RWPE1 (cell line): ENCODE measurements around the gene PPP2CA.

ENCODE experiments used
- CTCF ChIA-PET: fragments of 350-600 bp; sonication (Branson Sonifier 250); formaldehyde crosslinking; extraction: SDS; loops from one replicate; lab custom pipeline; 2021; lab: Yijun Ruan, JAX
- POLR2A ChIA-PET: fragments of 400-600 bp; formaldehyde crosslinking; extraction: SDS; loops from one replicate; lab custom pipeline; 2020; ENCODE audit warnings: antibody characterized with exemption; ENCODE audit not compliant: low non-redundant PET; lab: Yijun Ruan, JAX
- DNase-seq: peaks from one replicate; pipeline ENCODE4 v3.0.0; 2012; ENCODE audit warnings: low spot score
- H3K27ac ChIP-seq: fragments of 450-650 bp; 2 replicates; pipeline ENCODE4 v1.5.1; 2017
- TF ChIP-seq, protein P1 (sequence below): fragments of 450-650 bp; conservative IDR thresholded peaks from 2 replicates; pipeline ENCODE4 v1.5.1; 2017; ENCODE audit warnings: low read depth, mild to moderate bottlenecking

PPP2CA gene

DNA sequence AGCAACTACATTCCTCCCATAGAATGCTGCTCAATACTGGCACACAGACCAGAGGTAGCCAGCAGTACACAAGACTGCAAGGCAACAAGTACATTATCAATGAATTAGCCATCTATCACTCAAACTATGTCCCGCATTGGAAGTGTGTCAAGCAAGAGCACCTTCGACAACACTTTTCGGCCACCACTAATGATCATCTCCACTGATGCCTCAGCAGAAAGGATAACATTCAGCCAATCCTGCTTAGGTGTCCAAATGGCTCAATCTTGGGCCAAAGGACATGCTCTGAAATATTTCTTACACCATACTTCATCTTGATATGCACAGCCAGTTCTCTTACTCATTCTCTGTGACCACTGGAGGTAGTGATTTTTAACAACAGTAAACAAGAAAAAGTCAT, 74.2 kb downstream of the PPP2CA start:
- no peak for DNase-seq
- CTCF ChIA-PET: interaction anchor here (0.5 to 1.0 kb wide), 2 partner anchors 14 to 411 kb away, joined by 3 to 10 read pairs; no protein-coding TSS in a partner anchor
- no peak overlapping the region for H3K27ac ChIP-seq
- POLR2A ChIA-PET: no interaction called here
- TF ChIP-seq, protein P1, sequence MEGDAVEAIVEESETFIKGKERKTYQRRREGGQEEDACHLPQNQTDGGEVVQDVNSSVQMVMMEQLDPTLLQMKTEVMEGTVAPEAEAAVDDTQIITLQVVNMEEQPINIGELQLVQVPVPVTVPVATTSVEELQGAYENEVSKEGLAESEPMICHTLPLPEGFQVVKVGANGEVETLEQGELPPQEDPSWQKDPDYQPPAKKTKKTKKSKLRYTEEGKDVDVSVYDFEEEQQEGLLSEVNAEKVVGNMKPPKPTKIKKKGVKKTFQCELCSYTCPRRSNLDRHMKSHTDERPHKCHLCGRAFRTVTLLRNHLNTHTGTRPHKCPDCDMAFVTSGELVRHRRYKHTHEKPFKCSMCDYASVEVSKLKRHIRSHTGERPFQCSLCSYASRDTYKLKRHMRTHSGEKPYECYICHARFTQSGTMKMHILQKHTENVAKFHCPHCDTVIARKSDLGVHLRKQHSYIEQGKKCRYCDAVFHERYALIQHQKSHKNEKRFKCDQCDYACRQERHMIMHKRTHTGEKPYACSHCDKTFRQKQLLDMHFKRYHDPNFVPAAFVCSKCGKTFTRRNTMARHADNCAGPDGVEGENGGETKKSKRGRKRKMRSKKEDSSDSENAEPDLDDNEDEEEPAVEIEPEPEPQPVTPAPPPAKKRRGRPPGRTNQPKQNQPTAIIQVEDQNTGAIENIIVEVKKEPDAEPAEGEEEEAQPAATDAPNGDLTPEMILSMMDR: no peak

DNA sequence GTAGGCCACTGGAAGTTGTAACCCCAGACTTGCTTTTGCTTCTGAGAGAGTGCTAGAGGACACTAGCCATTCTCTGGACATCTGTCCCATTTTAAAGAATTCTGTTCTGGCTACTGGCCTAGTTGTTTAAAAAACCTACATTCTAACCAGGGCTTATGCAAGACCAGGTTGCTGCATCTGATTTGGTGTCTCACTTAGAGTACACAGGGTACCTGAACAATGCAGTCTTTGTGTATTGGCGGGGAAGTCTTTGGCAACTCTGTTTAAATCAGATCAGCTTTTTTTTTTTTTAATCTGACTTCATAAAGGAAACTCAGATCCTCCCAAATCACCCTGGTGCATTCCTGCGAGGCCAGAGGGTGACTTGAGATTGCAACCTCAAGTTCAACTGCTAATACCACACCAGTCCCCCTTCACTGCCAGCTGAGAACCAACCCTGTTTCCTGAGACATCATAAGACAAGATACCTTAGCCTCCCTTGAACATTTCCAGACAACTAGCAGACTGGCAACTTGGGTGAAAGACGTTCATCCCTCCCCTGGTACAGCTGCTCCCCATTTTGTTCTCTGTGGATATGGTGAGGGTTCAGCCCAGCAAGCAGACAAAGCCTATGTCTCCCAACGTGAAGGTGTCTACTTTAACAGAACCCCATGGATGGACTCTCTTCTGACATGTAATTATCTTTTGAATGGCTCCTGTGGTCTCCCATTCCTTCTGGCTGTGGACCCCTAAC, 76.1 kb downstream of the PPP2CA start:
- H3K27ac ChIP-seq: no peak overlapping the region
- no peak for DNase-seq
- CTCF ChIA-PET: interaction anchor here (0.6 to 1.3 kb wide), 3 partner anchors 10 to 110 kb away, joined by 3 to 6 read pairs (median 5); no protein-coding TSS in a partner anchor
- POLR2A ChIA-PET: interaction anchor here (0.6 to 0.7 kb wide), 2 partner anchors 9 to 629 kb away, joined by 3 read pairs; no protein-coding TSS in a partner anchor
- TF ChIP-seq, protein P1: no peak

DNA sequence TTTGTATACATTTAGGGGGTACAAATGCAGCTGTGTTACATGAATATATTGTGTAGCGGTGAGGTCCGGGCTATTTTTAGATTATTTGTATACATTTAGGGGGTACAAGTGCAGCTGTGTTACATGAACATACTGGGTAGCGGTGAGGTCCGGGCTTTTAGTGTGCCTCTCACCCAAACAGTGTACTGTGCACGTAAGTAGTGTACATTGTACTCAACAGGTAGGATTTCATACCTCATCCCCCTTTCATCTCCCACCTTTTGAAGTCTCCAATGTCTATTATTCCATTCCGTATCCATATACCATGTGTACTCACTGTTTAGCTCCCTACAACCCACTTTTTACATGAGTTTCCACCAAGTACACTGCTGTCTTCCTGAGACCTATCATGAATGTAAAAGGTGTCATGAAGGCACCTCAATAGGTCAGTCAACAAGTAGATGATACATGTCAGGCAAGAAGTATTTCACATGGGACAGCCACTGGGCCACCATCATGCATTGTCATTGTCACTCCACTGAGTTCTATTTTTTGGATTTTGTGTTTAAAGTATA, 76.8 kb downstream of the PPP2CA start:
- POLR2A ChIA-PET: interaction anchor here (0.6 kb wide), 1 partner anchor 9 kb away, joined by 3 read pairs; no protein-coding TSS in a partner anchor
- H3K27ac ChIP-seq: no peak overlapping the region
- CTCF ChIA-PET: interaction anchor here (0.6 to 1.3 kb wide), 5 partner anchors 9 to 544 kb away, joined by 3 to 6 read pairs (median 3); no protein-coding TSS in a partner anchor
- no peak for DNase-seq
- TF ChIP-seq, protein P1: no peak

DNA sequence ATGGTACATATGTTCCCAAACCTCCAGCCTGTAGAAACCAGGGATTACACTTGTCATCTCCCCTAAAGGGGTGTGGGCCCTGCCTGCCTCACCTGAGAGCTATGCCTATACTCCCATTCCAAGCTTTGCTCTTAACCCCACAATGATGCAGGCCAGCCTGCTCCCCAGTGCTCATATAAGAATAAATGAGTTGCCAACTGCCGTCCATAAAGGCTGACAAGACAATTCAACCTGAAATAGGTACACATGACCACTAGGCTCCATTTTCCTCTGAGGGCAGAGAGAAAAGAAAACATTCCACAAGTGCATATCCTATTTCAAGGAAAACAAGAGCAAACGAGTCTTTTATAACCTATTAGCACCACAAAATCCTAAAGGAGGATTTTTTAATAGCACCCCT, 77.6 kb downstream of the PPP2CA start:
- POLR2A ChIA-PET: no interaction called here
- CTCF ChIA-PET: interaction anchor here (0.6 to 1.3 kb wide), 4 partner anchors 10 to 545 kb away, joined by 3 to 4 read pairs (median 4); no protein-coding TSS in a partner anchor
- no peak overlapping the region for H3K27ac ChIP-seq
- TF ChIP-seq, protein P1: no peak
- no peak for DNase-seq

DNA sequence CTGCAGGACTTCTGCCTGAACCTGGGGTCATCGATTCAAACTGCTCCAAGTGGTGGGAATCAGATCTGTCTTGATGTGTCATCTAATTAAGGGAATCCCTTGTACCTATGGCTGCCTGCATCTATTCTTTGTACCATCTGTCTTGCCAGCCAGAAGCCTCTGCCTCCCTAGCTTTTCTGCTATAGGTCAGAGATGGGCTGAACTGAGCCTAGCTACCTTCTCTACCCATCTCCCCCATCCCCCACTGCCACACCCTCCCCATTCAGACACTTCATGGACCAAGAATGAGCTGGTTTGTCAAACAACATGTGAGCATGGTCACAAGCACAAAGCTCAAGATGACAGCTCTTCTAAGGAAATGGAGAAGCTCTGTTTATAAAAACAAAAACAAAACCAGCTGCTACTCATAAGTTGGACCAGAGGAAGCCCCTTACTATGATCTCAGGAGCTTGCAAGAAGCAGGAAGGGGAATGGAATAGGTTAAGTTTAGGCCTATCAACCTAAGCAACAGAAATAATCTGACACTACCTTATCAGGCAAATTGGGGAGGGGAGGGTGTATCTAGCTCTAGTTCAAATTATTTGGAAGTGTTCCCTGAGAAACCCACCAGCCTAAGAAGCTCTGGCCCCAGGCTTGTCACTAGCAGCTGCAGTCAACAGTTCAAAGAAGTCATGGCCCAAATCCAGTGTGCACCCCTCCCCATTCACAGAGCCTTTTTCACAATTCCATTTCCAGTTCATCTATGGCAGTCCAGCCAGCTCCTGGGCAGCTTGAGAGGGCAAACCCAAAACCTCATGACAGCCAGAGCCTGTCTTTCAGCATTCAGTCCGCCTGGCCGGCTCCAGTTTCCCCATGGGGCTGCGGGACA, 79.0 kb downstream of the PPP2CA start:
- peak overlapping the region; percentile 20 for H3K27ac ChIP-seq
- DNase-seq: no peak
- ChIA-PET POLR2A (interaction anchor here (0.6 to 0.7 kb wide), 2 partner anchors 79 to 91 kb away, joined by 3 to 5 read pairs; partner anchors contain the start of gene PPP2CA), CTCF (interaction anchor here (0.6 to 1.8 kb wide), 8 partner anchors 9 to 1683 kb away, joined by 3 to 25 read pairs (median 4); no protein-coding TSS in a partner anchor)
- TF ChIP-seq, protein P1: no peak
